Left ventricle myocardium superior (tissue), 1 donor: ENCODE data around the gene CORO2B. TPM values are rescaled to one million over a fixed set of nuclear protein-coding genes. Genes with fewer than 3 reads are reported as not detected.

Experiments
- ATAC-seq: fragments of 200-7000 bp; cut with Tn5 transposase; one replicate; pipeline ENCODE4 v1.9.1; 2020; ENCODE audit warnings: mild to moderate bottlenecking, moderate library complexity
- DNase-seq: peaks from one replicate; pipeline ENCODE4 v3.0.0-alpha.2; 2020
- intact Hi-C: fragments of 100-400 bp; cut with micrococcal nuclease; formaldehyde crosslinking; loops from one replicate; pipeline ENCODE4 v1.11.0; 2022
- total RNA-seq: library from RNA; stranded (reverse); fragmentation: NEBNext Ultra II Directional; extraction: Animal tissue kit (Norgen Biotek cat#: 25700); gene quantifications from one replicate; pipeline ENCODE4 v1.2.1, GENCODE V29; 2021
- donor health status: DM: no; HTN: yes; CAD: no; lungs with severe emphysema.

Gene CORO2B
- total RNA-seq, 1 donor from 2014 or later: 5.9 TPM

- intact Hi-C loops: no loop called here
- DNase-seq (no peak), ATAC-seq (no peak)
Measured at GRCh38 chr15:68697711-68698690, 119.2 kb downstream of the CORO2B start.

GRCh38 chr15:68698708-68699107 lies 119.9 kb downstream of the CORO2B start:
- intact Hi-C loops: no loop called here
- ATAC-seq: no peak
- no peak for DNase-seq

GRCh38 chr15:68699124-68699880 lies 120.5 kb downstream of the CORO2B start:
- ATAC-seq (no peak), DNase-seq (no peak)
- intact Hi-C loops: no loop called here

GRCh38 chr15:68699881-68700454 lies 121.2 kb downstream of the CORO2B start:
- peak; percentile 56 for ATAC-seq
- intact Hi-C loops: no loop called here

GRCh38 chr15:68700455-68701123 lies 121.8 kb downstream of the CORO2B start:
- ATAC-seq: peak; percentile 81
- peak; percentile 81 for DNase-seq
- intact Hi-C loops: no loop called here

More at GRCh38 chr15:68699881-68700454, 121.2 kb downstream of the CORO2B start:
- peak; percentile 68 for DNase-seq

GRCh38 chr15:68701886-68702285 lies 123.1 kb downstream of the CORO2B start:
- intact Hi-C loops: no loop called here
- DNase-seq (no peak), ATAC-seq (no peak)

GRCh38 chr15:68704496-68705021 lies 125.8 kb downstream of the CORO2B start:
- ATAC-seq: peak; percentile 77

GRCh38 chr15:68706256-68706655 lies 127.5 kb downstream of the CORO2B start:
- DNase-seq (no peak), ATAC-seq (no peak)
- intact Hi-C loops: no loop called here

More at GRCh38 chr15:68704496-68705021, 125.8 kb downstream of the CORO2B start:
- peak; percentile 47 for DNase-seq
- intact Hi-C loops: no loop called here

GRCh38 chr15:68706931-68707330 lies 128.1 kb downstream of the CORO2B start:
- no peak for ATAC-seq
- intact Hi-C loops: no loop called here
- DNase-seq: no peak

GRCh38 chr15:68707386-68707785 lies 128.6 kb downstream of the CORO2B start:
- intact Hi-C loops: no loop called here
- DNase-seq (no peak), ATAC-seq (no peak)

GRCh38 chr15:68709876-68710275 lies 131.1 kb downstream of the CORO2B start:
- intact Hi-C loops: no loop called here
- DNase-seq (no peak), ATAC-seq (no peak)

- ATAC-seq (no peak), DNase-seq (no peak)
- intact Hi-C loops: no loop called here
Measured at GRCh38 chr15:68710536-68710935, 131.7 kb downstream of the CORO2B start.

- ATAC-seq: no peak
- DNase-seq: no peak
- intact Hi-C loops: no loop called here
Measured at GRCh38 chr15:68711406-68711805, 132.6 kb downstream of the CORO2B start.

GRCh38 chr15:68712886-68713285 lies 134.1 kb downstream of the CORO2B start:
- ATAC-seq: no peak
- intact Hi-C loops: no loop called here
- no peak for DNase-seq

GRCh38 chr15:68713874-68714273 lies 135.1 kb downstream of the CORO2B start:
- ATAC-seq (no peak), DNase-seq (no peak)
- intact Hi-C loops: no loop called here

- ATAC-seq (no peak), DNase-seq (no peak)
- intact Hi-C loops: no loop called here
Measured at GRCh38 chr15:68715111-68715510, 136.3 kb downstream of the CORO2B start.

- no peak for ATAC-seq
- no peak for DNase-seq
- intact Hi-C loops: no loop called here
Measured at GRCh38 chr15:68717951-68718350, 139.2 kb downstream of the CORO2B start.

- no peak for ATAC-seq
- no peak for DNase-seq
- intact Hi-C loops: no loop called here
Measured at GRCh38 chr15:68718468-68718867, 139.7 kb downstream of the CORO2B start.

GRCh38 chr15:68719051-68719450 lies 140.3 kb downstream of the CORO2B start:
- no peak for ATAC-seq
- intact Hi-C loops: no loop called here
- no peak for DNase-seq
